GM12801 (cell line): ENCODE results near the gene TEKT2.

Source experiments
- CTCF ChIP-seq: IDR thresholded peaks from one replicate; pipeline ENCODE4 v1.5.1; 2011; ENCODE audit warnings: control low read depth; ENCODE audit not compliant: insufficient read length; ENCODE audit errors: extremely low read depth

The TEKT2 gene

GRCh38 chr1:36116901-36117300 is 33.0 kb downstream of the TEKT2 start:
- TF ChIP-seq CTCF: no peak

- TF ChIP-seq CTCF: no peak
These were observed 34.7 kb downstream of the TEKT2 start for GRCh38 chr1:36118447-36119204.

GRCh38 chr1:36119456-36119855 is 35.6 kb downstream of the TEKT2 start:
- no peak for TF ChIP-seq CTCF

GRCh38 chr1:36122062-36123030 is 38.5 kb downstream of the TEKT2 start:
- TF ChIP-seq CTCF: no peak

- TF ChIP-seq CTCF: no peak
These were observed 39.5 kb downstream of the TEKT2 start for GRCh38 chr1:36123356-36123755.

GRCh38 chr1:36124404-36125128 is 40.7 kb downstream of the TEKT2 start:
- no peak for TF ChIP-seq CTCF
